OCI-LY3 (cell line): ENCODE measurements around the gene ECHDC1.

Experiments
- EZH2phosphoT487 ChIP-seq: fragments of 200-600 bp; shearing (Covaris generic); IDR thresholded peaks from 2 replicates; pipeline ENCODE4 v1.6.1; 2018; ENCODE audit warnings: antibody characterized with exemption, mixed run types, low read depth
- TF ChIP-seq, protein P1 (sequence below): fragments of 200-600, 300-600 bp; sonication (generic); IDR thresholded peaks from 2 replicates; pipeline ENCODE4 v1.5.1; 2014; ENCODE audit warnings: antibody characterized with exemption, low read length, low read depth

DNA sequence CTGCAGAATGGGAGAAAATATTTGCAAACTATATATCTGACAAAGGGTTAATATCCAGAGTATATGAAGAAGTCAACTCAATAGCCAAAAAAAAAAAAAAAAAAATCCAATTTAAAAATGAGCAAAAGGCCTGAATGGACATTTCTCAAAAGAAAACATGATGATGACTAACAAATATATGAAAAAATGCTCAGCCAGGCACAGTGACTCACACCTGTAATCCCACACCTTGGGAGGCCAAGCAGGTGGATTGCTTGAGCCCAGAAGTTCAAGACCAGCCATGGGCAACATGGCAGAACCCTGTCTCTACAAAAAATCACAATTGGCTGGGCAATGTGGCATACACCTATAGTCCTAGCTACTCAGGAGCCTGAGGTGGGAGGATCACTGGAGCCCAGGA, 2.1 kb upstream of the ECHDC1 start:
- no peak for TF ChIP-seq EZH2phosphoT487
- TF ChIP-seq, protein P1, sequence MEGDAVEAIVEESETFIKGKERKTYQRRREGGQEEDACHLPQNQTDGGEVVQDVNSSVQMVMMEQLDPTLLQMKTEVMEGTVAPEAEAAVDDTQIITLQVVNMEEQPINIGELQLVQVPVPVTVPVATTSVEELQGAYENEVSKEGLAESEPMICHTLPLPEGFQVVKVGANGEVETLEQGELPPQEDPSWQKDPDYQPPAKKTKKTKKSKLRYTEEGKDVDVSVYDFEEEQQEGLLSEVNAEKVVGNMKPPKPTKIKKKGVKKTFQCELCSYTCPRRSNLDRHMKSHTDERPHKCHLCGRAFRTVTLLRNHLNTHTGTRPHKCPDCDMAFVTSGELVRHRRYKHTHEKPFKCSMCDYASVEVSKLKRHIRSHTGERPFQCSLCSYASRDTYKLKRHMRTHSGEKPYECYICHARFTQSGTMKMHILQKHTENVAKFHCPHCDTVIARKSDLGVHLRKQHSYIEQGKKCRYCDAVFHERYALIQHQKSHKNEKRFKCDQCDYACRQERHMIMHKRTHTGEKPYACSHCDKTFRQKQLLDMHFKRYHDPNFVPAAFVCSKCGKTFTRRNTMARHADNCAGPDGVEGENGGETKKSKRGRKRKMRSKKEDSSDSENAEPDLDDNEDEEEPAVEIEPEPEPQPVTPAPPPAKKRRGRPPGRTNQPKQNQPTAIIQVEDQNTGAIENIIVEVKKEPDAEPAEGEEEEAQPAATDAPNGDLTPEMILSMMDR: no peak
